GM19043 (cell line): Measurements from ENCODE around the gene FNTB.

Source experiments
- ATAC-seq: cut with Tn5 transposase; IDR thresholded peaks from one replicate; pipeline ENCODE4 v1.9.1; 2021; ENCODE audit warnings: low read depth; ENCODE audit not compliant: unreplicated experiment

The FNTB gene, protein sequence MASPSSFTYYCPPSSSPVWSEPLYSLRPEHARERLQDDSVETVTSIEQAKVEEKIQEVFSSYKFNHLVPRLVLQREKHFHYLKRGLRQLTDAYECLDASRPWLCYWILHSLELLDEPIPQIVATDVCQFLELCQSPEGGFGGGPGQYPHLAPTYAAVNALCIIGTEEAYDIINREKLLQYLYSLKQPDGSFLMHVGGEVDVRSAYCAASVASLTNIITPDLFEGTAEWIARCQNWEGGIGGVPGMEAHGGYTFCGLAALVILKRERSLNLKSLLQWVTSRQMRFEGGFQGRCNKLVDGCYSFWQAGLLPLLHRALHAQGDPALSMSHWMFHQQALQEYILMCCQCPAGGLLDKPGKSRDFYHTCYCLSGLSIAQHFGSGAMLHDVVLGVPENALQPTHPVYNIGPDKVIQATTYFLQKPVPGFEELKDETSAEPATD

DNA sequence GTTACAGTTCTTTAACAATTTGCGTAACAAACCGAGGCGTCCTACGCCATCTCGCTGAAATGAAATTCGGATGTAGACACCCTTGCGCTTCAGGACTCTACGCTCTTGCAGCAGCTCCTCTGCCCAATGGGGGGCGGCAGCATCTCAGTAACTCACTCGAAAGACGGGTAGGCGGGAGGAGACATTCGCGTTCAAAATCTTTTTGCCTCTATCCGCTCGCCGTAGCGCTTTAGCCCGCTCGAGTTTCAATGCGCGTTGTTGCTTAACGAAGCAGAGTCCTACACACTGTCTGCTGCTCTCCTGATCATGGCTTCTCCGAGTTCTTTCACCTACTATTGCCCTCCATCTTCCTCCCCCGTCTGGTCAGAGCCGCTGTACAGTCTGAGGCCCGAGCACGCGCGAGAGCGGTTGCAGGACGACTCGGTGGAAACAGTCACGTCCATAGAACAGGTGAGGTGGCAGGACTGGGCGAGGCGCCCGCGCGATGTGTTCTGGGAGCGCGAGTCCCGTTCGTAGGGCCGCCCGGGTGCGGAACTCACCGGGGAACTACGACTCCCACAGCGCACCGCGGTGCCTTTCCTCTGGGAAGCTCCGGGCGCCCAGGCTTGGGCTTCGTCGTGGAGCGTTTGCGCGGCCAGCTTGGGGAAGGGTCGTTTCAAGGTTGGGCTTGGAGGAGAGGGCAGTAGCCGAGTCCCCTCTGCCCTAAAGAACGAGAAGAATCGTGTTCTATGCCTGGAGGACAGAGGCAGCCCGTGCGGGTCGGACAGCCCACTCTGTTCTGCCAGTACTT lies at the start of gene FNTB:
Gene FNTB (plus strand): TSS at position 248 of the 790 bp plus-strand sequence. CDS start 59 bp downstream, at position 307.
- peak; percentile 92 for ATAC-seq

DNA sequence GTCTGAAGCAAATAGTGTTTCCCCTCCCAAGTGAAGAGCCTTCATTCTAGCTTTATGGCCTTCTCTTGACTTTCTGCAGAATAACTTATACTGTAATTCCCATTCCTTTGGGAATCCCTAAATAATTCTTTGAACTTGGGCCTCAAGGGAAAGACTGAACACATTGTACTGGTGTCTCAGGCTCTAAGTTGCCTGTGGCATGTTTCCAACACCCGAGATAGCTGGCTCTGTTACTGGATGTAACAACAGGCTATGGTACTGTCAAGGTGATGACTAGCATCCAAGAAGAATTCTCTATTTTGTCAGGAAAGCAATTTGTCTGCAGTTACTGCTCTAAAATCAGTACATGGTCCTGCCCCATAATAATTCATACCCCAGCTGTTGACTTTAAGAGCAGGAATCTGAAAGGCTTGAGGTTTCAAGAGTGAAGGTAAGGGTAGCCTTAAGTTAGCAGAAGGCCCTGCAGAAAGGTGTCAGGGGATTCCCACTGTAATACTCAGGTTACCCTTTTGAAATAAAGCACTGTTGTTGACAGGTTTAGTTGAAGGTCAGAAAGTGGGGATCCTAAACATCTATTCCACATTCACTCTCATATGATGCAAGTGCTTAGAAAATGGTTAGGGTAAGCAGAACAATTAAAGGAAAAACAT lies 49.4 kb upstream of the FNTB start:
- ATAC-seq, result no peak

DNA sequence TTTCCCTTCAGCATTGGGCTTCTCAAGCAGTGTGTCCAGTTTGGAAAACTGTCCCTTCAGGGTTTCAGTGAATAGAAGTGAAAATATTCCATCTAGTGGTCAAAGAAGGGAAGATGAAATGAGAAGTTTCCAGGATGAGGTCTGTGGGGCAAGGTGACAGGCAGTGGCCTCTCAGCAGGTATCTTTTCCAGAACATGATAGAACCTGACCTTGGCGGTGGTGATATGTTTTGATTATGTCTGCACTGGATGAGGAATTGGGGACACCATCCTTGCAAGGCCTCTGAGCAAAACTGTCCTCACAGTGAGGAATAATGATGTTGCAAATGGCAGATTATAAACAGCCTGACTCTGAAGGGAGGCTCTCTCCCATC lies 48.9 kb upstream of the FNTB start:
- ATAC-seq, result no peak

DNA sequence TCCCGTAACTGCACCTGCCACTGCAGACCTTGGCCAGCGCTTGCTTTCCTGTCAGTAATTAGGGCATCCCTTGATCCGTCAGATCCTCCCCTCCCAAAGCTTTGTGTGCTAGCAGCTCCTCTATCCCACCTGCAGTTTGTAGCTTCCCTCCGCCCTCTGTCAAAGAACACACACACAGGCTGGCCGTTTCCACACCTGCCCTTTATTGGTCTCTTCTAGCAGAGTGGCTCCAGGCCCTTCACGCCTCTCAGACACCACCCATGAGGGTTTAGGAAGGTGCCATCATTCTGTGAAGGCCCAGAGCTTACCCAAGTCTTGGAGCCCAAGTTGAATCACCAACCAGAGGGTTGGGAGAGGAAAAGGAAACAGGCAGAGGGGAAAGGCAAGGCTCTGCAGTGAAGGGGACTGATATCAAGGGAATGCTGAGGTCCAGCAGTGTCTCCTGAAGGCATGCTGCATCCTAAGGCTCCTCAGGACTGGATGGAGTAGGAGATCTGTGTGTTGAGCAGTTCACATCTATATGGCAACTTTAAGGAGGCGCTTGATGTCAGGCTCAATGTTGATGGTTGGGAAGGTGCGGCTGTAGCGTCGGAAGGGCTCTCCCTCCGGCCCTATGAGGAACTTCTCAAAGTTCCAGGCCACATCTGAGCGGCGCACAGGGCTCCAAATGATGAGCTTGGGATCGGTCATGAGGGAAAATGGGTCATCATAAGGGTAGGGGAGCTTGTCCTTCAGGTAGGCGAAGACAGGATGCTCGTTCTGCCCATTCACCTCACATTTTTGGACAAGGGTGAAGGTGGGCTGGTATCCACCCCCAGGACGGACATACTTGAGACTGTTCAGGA lies 47.5 kb upstream of the FNTB start:
- no peak for ATAC-seq

DNA sequence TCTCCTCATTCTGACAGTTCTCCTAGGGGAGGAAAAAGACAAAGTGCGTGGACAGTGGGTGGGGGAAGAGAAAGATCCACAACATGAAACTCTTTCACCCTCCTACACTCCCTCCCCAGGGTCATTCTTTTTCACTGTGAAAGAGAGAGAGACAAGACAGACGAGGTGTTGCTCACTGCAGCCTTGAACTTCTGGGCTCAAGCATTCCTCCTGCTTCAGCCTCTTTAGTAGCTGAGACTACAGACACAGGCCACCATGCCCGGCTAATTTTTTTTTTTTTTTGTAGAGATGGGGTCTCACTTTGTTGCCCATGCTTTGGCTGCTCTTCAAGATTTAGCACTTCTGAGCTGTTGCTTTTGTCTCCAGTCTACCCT lies 46.9 kb upstream of the FNTB start:
- ATAC-seq, result no peak

DNA sequence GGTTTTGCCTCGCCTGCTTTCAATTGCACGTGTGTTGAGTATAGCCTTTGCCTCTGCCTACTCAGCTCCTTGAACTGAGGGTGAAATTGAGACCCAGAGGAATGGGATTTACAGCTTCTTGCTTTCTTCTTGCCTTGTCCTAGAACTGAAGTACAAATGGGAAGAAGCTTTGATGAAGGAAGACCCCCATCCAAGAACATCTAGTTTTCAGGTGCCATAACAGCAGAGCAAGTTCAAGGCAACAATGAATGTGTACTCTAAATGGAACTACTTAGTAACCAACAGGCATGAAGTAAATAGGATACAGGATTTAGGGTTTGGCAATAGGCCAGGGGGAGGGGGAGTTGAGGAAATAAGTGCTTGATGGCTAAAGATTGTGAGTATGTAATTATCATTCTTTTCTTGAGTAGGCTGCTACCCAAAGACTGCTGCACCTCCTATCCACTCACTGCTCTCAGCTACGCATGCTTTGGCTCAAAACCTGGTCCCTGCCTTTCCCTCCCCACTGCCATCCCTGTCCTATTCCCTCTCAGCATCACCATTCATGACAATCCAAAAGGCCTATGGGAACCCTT lies 46.3 kb upstream of the FNTB start:
- ATAC-seq, result no peak

DNA sequence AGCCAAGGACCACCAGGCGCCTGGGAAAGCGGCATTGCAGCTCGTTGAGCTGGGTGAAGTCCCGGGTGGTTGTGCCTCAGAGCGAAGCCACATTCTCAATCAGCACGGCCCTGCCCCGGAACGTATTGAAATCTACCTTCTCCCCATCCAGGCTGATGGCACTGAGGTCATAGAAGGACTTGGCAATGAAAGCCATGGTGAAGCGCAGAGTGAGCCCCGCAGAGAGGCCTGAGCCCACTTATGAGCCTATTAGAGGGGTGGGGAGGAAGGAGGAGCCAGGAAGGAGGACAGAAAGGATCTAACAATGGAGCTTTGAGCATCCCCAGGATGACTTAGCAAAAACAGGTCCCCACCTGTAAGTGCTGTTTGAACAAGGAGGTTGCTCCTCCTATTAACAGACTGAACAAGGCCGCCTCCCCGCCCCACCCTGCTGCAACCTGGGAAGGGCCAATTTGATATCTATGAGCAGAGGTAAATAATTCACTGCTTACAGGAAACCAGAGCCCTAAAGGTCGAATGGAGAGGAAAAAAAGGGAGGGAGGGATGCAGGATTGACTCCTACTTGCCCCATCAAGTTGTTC lies 44.1 kb upstream of the FNTB start, which contains the start of gene GPX2:
Gene GPX2 (minus strand): TSS at position 215 of the 581 bp plus-strand sequence. CDS start 19 bp downstream, at position 196.
- ATAC-seq, result no peak

DNA sequence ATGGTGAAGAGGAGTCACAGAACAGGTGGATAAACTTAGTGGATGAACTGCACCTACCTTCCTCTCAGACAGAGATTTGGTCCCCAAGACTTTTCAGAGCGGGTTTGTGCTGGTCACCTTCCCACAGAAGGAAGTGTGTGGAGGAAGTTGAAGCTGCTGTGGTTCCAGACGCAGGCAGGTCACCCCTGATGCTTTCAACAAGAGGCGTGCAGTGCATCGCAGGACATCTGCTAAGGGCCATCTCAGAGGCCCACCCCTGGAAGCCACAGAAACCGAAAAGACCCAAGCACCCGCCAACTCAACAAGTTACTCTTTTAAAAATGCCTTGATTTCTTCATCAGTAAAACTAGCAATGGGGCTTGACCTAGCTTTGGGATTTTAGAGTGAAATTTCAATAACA lies 43.1 kb upstream of the FNTB start:
- no peak for ATAC-seq

DNA sequence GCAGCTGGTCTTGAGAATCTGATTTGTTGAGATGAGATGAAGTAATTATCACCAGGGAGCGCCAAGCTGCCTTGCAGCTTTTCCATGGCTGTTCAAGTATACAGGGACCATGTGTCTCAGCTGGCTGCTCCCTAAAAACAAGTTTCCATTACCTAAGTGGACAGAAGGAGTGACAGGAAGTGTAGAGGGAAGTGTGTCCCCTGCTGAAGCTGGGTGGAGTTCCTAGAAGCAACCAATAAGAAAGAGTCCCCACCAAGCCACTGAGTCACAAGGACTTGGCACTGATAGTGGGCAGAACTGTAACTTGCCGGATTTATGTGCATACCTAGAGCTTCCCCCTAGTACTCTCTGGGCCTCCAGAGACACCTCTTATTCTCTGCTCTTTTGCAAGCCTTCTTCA lies 42.7 kb upstream of the FNTB start:
- no peak for ATAC-seq

DNA sequence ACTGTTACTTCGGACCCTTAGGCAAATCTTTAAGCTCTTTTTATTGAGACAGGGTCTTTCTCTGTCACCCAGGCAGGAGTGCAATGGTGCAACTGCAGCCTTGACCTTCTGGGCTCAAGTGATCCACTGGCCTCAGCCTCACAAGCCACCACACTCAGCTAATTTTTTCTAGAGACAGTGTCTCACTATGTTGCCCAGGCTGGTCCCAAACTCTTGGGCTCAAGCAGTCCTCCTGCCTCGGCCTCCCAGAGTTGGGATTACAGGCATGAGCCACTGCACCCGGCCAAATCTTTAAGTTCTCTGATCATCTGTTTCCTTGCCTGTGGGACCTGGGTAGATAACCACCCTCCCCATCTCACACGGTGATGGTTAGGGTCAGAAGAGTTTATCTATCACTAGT lies 41.8 kb upstream of the FNTB start:
- no peak for ATAC-seq

DNA sequence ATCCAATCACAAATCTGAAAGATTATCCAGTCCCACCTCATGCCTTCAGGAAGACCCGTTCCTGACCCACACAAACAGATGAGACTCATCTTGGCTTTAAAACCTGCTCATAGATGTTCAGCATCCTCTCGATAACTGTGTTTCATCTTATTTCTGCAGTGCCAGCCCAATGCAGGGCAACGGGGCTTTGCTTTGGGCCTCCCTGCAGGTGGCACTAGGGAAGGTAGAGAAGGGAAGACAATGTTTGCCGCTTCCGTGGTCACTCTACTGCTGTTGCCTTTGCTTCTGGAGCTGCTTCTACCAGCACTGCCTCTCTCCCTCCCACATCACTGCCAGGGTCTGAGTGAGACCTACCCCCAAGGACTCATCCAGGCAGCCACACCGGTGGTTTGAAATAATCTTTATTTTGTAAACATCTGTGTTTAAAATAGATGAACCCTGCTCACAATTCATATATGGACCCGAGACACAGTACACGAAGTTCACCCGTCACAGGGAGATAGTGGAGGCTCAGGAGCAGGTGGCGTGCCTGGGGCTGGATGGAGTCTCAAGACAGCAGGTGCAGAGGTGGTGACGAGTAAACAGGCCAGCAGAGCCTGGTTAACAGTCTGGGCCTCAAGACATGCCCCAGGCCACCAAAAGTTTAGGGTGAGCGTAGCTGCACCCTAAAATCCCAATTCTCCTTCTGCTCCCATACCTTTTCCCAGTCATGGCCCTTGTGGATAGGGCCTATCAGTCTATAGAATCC lies 41.1 kb upstream of the FNTB start:
- no peak for ATAC-seq

DNA sequence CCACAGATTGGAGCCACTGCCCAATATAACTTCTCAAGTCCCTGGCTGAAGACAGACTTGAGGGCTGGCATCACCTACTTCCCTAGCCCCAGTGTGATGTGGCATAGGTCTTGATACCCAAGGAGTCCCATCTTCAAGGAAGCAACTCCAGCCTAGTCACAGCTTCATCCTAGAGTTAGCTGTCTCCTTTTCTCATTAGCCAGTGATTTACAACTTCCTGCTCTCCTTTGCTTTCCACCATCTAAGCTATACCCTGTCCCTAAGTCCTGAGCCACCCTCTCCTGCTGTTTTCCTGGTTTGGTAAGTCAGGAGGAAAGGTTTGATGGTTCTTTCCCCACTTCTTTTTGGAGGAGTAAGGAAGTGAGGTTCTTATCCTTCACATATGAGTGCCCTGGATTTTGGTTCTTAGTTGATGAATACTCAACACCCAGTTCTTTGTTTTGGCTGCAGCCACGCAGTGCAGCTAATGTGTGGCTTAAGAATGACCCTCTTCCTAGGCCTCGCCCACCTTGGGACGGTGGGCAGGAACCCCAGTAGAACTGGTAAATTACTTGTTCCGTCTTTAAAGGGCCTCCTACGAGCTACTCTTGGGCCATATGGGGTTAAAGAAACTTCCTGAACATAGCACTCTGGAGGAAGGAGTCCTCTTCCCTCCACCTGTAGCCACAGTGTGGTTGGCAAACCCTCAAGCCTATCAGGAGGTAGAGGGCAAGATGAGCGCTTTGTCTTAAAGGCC lies 40.2 kb upstream of the FNTB start:
- no peak for ATAC-seq

DNA sequence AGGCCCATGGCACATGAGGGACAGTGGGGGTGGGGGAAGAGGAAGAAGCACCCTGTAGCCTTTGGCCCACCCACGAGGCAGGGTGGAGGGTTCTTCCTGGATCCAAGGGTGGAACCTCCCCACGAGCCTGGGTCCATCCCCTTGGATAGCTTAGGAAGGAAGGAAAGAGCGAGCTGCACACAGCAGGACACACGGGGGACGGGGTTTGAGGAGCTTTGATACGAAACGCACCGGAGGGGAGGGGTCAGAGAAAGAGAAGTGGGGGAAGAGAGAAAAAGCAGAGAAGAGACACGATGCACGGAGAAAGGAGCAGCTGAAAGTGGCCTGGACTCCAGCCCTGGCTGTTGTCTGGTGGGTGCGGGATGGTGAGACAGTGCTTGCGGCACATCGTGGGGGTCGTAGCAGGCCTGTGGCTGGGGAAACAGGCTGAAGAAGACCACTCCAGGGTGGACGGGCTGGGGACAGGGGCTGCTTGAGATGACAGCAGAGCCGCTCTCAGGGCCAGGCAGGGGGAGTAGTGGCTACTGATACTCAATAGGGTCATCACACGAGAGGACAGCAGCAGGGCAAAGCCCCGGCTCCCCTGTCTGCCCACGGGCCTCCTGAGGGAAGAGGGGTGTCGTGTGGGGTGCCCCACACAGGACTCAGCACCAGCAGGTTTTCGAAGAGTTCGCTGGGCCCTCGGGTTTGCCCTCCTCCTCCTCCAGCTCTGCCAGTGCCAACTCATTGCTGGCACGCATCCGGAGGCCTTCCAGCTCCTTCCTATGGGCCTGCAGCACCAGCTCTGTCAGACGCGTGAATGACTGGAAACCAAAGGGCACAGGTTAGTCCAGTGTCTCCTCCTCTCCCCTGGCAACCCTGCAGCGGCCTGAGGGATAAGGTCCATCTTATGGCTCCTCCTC lies 38.7 kb upstream of the FNTB start:
- ATAC-seq, result no peak

DNA sequence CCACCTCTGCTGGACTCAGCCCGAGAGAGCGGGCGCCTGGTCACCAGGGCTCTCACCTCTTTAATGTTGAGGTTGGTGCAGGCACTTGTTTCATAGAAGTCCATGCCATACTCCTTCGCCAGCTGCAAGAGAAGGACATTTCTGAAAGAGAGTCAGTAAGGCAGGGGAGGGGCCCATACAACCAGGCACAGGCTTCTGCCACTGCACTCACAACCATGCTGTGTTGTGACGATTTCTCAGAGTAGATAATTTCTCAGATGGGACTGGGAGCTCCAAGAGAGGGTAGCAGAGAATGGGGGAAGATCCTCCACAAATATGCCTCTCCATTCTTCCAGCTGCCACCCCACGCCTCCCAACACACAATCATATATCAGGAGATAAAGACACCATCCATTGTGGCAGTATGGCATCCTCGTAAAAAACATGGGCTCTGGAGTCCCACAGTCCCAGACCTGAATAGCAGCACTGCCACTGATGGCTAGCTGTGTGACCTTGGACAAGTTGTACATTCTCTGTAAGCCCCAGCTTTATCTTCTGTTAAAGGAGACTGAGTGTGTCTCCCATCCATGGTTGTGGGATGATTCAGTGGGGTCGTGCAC lies 38.0 kb upstream of the FNTB start:
- ATAC-seq, result no peak

DNA sequence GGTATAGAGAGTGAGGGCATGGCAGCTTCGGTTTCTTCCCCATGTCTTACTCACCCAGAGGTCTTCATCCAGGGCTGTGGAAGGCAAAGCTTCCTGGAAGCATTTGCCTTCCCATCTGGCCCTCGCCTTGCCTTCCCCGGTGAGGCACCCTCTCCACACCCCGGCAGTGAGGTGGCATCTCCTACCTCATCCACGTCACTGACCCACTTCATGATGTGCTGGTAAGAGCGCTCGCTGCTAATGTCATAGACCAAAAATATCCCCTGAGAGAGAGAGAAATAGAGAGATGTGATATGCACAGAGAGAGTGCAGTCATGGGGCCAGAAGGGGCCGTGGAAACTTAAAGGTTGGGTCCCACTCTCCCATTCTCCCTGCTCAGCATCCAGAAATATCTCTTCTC lies 35.8 kb upstream of the FNTB start:
- no peak for ATAC-seq

DNA sequence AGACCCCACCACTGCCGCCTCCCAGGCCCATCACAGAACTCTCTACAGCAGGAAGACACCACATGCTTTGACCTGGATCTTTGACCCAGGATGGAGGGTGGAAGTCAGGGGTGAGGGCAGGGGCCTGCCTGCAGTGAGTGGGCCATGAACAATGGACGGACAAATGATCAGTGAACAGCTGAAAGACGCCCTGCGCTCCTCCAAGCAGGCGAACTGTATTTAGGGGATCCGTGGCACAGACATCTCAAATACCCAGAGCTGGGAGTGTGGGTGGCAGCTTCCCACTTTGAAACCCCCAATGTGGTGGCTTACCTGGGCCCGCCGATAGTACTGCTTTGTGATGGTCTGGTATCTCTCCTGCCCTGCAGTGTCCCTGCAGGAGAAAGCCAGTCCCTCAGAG lies 35.4 kb upstream of the FNTB start:
- no peak for ATAC-seq

DNA sequence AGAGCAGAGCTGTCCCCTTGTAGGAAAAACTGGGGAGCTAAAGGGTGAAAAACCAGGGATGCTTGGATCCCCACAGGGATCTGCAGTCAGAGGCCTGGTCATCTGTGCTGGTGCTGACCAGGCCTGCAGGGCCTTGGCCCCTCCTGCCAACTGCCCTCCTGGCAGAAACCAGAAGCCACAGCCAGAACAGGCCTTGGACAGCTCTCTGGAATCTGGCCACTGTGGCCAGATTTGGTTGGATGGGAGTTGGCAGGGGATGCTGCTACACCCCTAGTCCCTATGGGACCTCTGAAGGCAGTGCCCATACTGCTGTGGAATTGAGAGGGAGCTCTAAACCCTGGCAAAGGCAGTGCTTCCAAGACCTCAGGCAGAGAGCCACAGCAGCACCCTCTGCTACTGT lies 35.0 kb upstream of the FNTB start:
- ATAC-seq, result no peak
